CD4-positive, alpha-beta T cell (primary cell): ENCODE results near the gene ZFP82. TPM values are rescaled to one million over a fixed set of nuclear protein-coding genes. Genes with fewer than 3 reads are reported as not detected.
A peak's percentile ranks its signal among the peaks of the same experiment; 100 is the strongest.

Experiments used
- ATAC-seq: fragments of 200-7000 bp; cut with Tn5 transposase; one replicate; pipeline ENCODE4 v1.10.0; 2022; ENCODE audit warnings: mild to moderate bottlenecking; ENCODE audit not compliant: poor library complexity
- CTCF ChIA-PET: fragments of 350-600 bp; sonication (Branson Sonifier 250); formaldehyde crosslinking; loops from one replicate; lab custom pipeline; 2021; ENCODE audit warnings: antibody characterized with exemption, inconsistent platforms; lab: Charles Lee
- POLR2A ChIA-PET: fragments of 350-600 bp; sonication (Branson Sonifier 250); formaldehyde crosslinking; loops from one replicate; lab custom pipeline; 2021; ENCODE audit warnings: antibody characterized with exemption, inconsistent platforms; lab: Charles Lee
- DNase-seq, 14 experiments: peaks; one replicate each; pipeline ENCODE4 v3.0.0-alpha.2; 2013 to 2020; ENCODE audit warnings: mixed read lengths in 2 of 14
- H3K27ac ChIP-seq, 2 donors: one replicate each; pipeline versions ENCODE4 v1.5.1 to v1.7.0; 2013; ENCODE audit warnings: low read length in 2 of 2, low read depth in 1 of 2, mild to moderate bottlenecking in 1 of 2
- H3K27me3 ChIP-seq, 2 experiments: 1 replicate in 1 of 2; 2 replicates in 1 of 2; pipeline versions ENCODE4 v1.6.1 to v1.7.0; 2013; ENCODE audit warnings: low read length in 2 of 2, control low read depth in 1 of 2, mild to moderate bottlenecking in 1 of 2, moderate library complexity in 1 of 2; ENCODE audit not compliant: insufficient read depth in 2 of 2, control insufficient read depth in 1 of 2
- H3K36me3 ChIP-seq: one replicate; pipeline ENCODE4 v1.6.1; 2013; ENCODE audit warnings: low read length, control low read depth; ENCODE audit not compliant: insufficient read depth
- H3K4me1 ChIP-seq: one replicate; pipeline ENCODE4 v1.6.1; 2013; ENCODE audit warnings: low read length, control low read depth; ENCODE audit not compliant: insufficient read depth
- H3K4me3 ChIP-seq: one replicate; pipeline ENCODE4 v1.5.1; 2013; ENCODE audit warnings: mild to moderate bottlenecking, low read length, moderate library complexity
- H3K9me3 ChIP-seq, 2 experiments: 1 replicate in 1 of 2; 2 replicates in 1 of 2; pipeline versions ENCODE4 v1.6.1 to v1.7.0; 2013; ENCODE audit warnings: low read length in 2 of 2, mild to moderate bottlenecking in 2 of 2, control low read depth in 1 of 2, moderate library complexity in 1 of 2; ENCODE audit not compliant: control insufficient read depth in 1 of 2, insufficient read depth in 1 of 2
- H3K27ac Mint-ChIP-seq: one replicate; pipeline ENCODE4 v1.8.0; 2020; ENCODE audit warnings: mixed read lengths
- H3K27me3 Mint-ChIP-seq: one replicate; pipeline ENCODE4 v1.8.0; 2021; ENCODE audit warnings: mixed read lengths
- H3K36me3 Mint-ChIP-seq: one replicate; pipeline ENCODE4 v1.8.0; 2021; ENCODE audit warnings: low read depth, mixed read lengths
- H3K4me1 Mint-ChIP-seq: one replicate; pipeline ENCODE4 v1.8.0; 2021; ENCODE audit warnings: low read depth, mixed read lengths
- H3K4me3 Mint-ChIP-seq: one replicate; pipeline ENCODE4 v1.8.0; 2020; ENCODE audit warnings: mild to moderate bottlenecking, mixed read lengths
- H3K9me3 Mint-ChIP-seq: one replicate; pipeline ENCODE4 v1.8.0; 2020; ENCODE audit warnings: mixed read lengths
- intact Hi-C, 2 experiments: fragments of 100-400 bp; cut with DNase I in 1 of 2; cut with micrococcal nuclease in 1 of 2; formaldehyde crosslinking; loops; one replicate each; pipeline versions ENCODE4 v1.15.1 to v1.9.0; 2023 to 2025; cut with DNase I, micrococcal nuclease
- total RNA-seq, 174 experiments: library from RNA in 2 of 174; stranded (reverse) in 2 of 174; gene quantifications; one replicate each; pipeline ENCODE4 v1.2.3 and lab custom pipeline; 2021 to 2026
- TF ChIP-seq, protein P1 (sequence below): fragments of 200-600 bp; IDR thresholded peaks from one replicate; pipeline ENCODE4 v1.8.0; 2022; ENCODE audit warnings: antibody characterized with exemption, mild to moderate bottlenecking

ZFP82 gene
- total RNA-seq, 2 experiments from 2014 or later: 3.4 to 3.8 TPM

DNA sequence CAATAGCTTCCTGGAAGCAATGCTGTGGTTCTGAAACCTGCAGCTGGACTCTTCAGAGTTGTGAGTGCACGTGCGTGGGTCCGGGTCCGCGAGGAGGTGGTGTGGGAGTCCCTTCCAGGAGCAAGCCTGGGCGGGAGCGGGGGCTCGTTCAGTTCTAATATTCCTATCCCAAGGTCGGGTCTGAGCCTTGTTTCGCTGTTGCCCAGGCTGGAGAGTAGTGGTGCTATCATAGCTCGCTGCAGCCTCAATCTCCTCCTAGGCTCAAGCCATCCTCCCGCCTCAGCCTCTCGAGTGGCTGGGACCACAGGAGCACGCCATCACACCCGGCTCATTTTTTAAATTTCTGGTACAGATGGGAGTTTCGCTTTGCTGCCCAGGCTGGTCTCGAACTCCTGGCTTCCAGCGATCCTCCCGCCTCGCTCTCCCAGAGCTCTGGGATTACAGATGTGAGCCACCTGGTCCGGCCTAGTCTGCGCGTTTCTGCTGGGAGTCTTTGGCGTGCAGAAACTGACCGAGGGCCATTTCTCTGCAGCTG lies 625 bp downstream of the ZFP82 start:
- Mint-ChIP-seq H3K4me3 (peak overlapping the region; percentile 95), H3K4me1 (peaks cover 27% of the 10 kb centered on the region), H3K27me3 (peaks cover 23% of the 10 kb centered on the region), H3K27ac (peak overlapping the region; percentile 93), H3K36me3 (peaks cover 64% of the 10 kb centered on the region), H3K9me3 (peaks cover 4% of the 10 kb centered on the region)
- Histone ChIP-seq H3K9me3 (peaks cover 26 to 52% of the 10 kb centered on the region in 2 experiments), H3K36me3 (no peaks in the 10 kb centered on the region), H3K27me3 (peaks cover 16 to 23% of the 10 kb centered on the region in 2 experiments), H3K4me3 (peak overlapping the region; percentile 93), H3K4me1 (peaks cover 19% of the 10 kb centered on the region), H3K27ac (peak overlapping the region; percentile 51 to 78)
- CTCF ChIA-PET: no interaction called here
- no peak for ATAC-seq
- TF ChIP-seq, protein P1, sequence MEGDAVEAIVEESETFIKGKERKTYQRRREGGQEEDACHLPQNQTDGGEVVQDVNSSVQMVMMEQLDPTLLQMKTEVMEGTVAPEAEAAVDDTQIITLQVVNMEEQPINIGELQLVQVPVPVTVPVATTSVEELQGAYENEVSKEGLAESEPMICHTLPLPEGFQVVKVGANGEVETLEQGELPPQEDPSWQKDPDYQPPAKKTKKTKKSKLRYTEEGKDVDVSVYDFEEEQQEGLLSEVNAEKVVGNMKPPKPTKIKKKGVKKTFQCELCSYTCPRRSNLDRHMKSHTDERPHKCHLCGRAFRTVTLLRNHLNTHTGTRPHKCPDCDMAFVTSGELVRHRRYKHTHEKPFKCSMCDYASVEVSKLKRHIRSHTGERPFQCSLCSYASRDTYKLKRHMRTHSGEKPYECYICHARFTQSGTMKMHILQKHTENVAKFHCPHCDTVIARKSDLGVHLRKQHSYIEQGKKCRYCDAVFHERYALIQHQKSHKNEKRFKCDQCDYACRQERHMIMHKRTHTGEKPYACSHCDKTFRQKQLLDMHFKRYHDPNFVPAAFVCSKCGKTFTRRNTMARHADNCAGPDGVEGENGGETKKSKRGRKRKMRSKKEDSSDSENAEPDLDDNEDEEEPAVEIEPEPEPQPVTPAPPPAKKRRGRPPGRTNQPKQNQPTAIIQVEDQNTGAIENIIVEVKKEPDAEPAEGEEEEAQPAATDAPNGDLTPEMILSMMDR: no peak
- intact Hi-C loops: loop anchor here (1.0 to 5.0 kb wide), 5 partner anchors 12 to 203 kb away; partner anchors contain the start of genes ZNF566 (in 2 of the 2), ZFP14 (in 1 of the 2), ZNF146 (in 1 of the 2) and ZNF260 (in 1 of the 2)
- DNase-seq: peak in 1 of 14 experiments; percentile 4
- POLR2A ChIA-PET: interaction anchor here (0.9 to 2.4 kb wide), 4 partner anchors 71 to 432 kb away, joined by 3 to 17 read pairs (median 6); partner anchors contain the start of genes ZNF382, ZNF461 and ZNF566

DNA sequence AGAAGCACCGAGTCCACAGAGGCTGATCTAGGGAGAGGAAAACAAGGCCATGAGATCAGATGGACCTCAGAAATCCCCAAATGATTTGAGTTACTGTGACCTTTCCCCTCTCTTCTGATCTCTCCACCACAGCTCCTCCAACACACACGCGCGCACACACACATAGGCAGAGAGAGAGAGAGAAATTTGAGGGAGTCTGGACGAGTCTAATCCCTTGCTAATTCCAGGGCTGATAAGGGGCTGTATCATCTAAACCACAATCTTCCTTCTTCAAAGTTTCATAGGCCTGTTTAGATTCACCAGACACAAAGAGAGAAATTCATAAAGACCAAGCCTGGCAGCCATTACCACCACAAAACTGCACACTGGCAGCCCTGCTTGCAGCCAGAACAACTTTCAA lies 8.6 kb downstream of the ZFP82 start:
- Histone ChIP-seq H3K9me3 (peaks cover 51 to 64% of the 10 kb centered on the region in 2 experiments), H3K36me3 (peaks cover 52% of the 10 kb centered on the region)
- DNase-seq: no peak

DNA sequence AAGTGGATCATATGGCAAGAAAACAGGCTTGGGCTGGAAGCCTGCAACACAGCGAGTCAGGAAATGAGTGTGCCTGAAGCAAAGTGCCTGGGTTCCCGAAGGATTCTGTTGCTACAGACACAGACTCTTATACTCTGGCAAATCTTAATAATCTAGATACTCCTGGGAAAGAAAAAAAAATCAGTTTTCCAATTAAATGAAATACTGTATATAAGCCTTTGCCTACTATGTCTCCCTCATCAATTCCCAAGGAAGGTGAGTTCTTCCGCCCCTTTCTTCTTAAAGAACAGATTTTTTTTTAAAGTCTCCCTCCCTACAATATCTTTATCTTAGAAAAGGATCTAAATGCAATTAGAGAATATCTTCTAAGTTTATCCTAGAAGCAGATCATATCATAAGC lies 10.3 kb downstream of the ZFP82 start:
- Histone ChIP-seq H3K36me3 (peaks cover 66% of the 10 kb centered on the region), H3K27ac (no peak overlapping the region), H3K9me3 (peaks cover 46 to 71% of the 10 kb centered on the region in 2 experiments), H3K27me3 (no peaks in the 10 kb centered on the region), H3K4me1 (no peaks in the 10 kb centered on the region), H3K4me3 (no peak overlapping the region)
- DNase-seq: no peak
- no peak overlapping the region for H3K27ac Mint-ChIP-seq
- no peaks in the 10 kb centered on the region for H3K4me1 Mint-ChIP-seq
- POLR2A ChIA-PET: no interaction called here
- TF ChIP-seq, protein P1: no peak
- H3K27me3 Mint-ChIP-seq: no peaks in the 10 kb centered on the region
- peaks cover 30% of the 10 kb centered on the region for H3K9me3 Mint-ChIP-seq
- H3K36me3 Mint-ChIP-seq: peaks cover 96% of the 10 kb centered on the region
- H3K4me3 Mint-ChIP-seq: no peak overlapping the region
- CTCF ChIA-PET: no interaction called here
- intact Hi-C loops: no loop called here
- no peak for ATAC-seq

More for the DNA sequence above, 8.6 kb downstream of the ZFP82 start:
- no peaks in the 10 kb centered on the region for H3K4me1 ChIP-seq
- TF ChIP-seq, protein P1: no peak
- Mint-ChIP-seq H3K36me3 (peaks cover 94% of the 10 kb centered on the region), H3K27ac (no peak overlapping the region), H3K4me3 (no peak overlapping the region), H3K9me3 (peaks cover 23% of the 10 kb centered on the region), H3K27me3 (no peaks in the 10 kb centered on the region), H3K4me1 (no peaks in the 10 kb centered on the region)
- POLR2A ChIA-PET: no interaction called here
- H3K4me3 ChIP-seq: no peak overlapping the region
- H3K27ac ChIP-seq: no peak overlapping the region
- no peaks in the 10 kb centered on the region for H3K27me3 ChIP-seq
- intact Hi-C loops: no loop called here
- CTCF ChIA-PET: no interaction called here
- no peak for ATAC-seq
